Endothelial cell of umbilical vein (primary cell): ENCODE data around the gene WNK4.

ENCODE experiments used
- EZH2 ChIP-seq: IDR thresholded peaks from 2 replicates; pipeline ENCODE4 v1.6.1; 2012; ENCODE audit warnings: borderline replicate concordance, low read depth, mild to moderate bottlenecking, moderate library complexity, low read length, inconsistent platforms; ENCODE audit not compliant: severe bottlenecking
- FOS ChIP-seq: IDR thresholded peaks from 2 replicates; pipeline ENCODE4 v1.6.1; 2011; ENCODE audit warnings: mild to moderate bottlenecking, low read length, moderate library complexity, borderline replicate concordance; ENCODE audit not compliant: insufficient read depth
- GATA2 ChIP-seq: IDR thresholded peaks from 2 replicates; pipeline ENCODE4 v1.7.0; 2011; ENCODE audit warnings: low read depth, mild to moderate bottlenecking, moderate library complexity, mixed read lengths, low read length; ENCODE audit not compliant: insufficient read length, insufficient read depth
- JUN ChIP-seq: IDR thresholded peaks from 2 replicates; pipeline ENCODE4 v1.6.1; 2011; ENCODE audit warnings: borderline replicate concordance, low read depth; ENCODE audit not compliant: insufficient read length, insufficient read depth
- MAX ChIP-seq: IDR thresholded peaks from 2 replicates; pipeline ENCODE4 v1.6.1; 2011; ENCODE audit not compliant: insufficient read depth, insufficient read length
- MYC ChIP-seq: IDR thresholded peaks from one replicate; pipeline ENCODE4 v1.6.1; 2011; ENCODE audit warnings: mild to moderate bottlenecking, low read depth, low read length
- POLR2A ChIP-seq: IDR thresholded peaks from 2 replicates; pipeline ENCODE4 v1.6.1; 2012; ENCODE audit warnings: low read depth, mild to moderate bottlenecking, control low read depth, low read length
- POLR2AphosphoS5 ChIP-seq: IDR thresholded peaks from 2 replicates; pipeline ENCODE4 v1.6.1; 2012; ENCODE audit warnings: low read depth, mild to moderate bottlenecking, control low read depth, low read length, moderate library complexity; ENCODE audit not compliant: insufficient read depth
- TF ChIP-seq, protein P1 (sequence below), 2 donors: IDR thresholded peaks; 1 replicate in 1 of 2; 2 replicates in 1 of 2; pipeline ENCODE4 v1.5.1; 2011; ENCODE audit warnings: low read length in 2 of 2, mild to moderate bottlenecking in 2 of 2, moderate library complexity in 2 of 2, control low read depth in 1 of 2, inconsistent platforms in 1 of 2, low read depth in 1 of 2; ENCODE audit not compliant: insufficient read depth in 1 of 2; ENCODE audit errors: extremely low read depth in 1 of 2

- TF ChIP-seq, protein P1, sequence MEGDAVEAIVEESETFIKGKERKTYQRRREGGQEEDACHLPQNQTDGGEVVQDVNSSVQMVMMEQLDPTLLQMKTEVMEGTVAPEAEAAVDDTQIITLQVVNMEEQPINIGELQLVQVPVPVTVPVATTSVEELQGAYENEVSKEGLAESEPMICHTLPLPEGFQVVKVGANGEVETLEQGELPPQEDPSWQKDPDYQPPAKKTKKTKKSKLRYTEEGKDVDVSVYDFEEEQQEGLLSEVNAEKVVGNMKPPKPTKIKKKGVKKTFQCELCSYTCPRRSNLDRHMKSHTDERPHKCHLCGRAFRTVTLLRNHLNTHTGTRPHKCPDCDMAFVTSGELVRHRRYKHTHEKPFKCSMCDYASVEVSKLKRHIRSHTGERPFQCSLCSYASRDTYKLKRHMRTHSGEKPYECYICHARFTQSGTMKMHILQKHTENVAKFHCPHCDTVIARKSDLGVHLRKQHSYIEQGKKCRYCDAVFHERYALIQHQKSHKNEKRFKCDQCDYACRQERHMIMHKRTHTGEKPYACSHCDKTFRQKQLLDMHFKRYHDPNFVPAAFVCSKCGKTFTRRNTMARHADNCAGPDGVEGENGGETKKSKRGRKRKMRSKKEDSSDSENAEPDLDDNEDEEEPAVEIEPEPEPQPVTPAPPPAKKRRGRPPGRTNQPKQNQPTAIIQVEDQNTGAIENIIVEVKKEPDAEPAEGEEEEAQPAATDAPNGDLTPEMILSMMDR (IDR thresholded peaks at IDR 0.05; ENCODE audit: extremely low read depth in 1 of 2, insufficient read depth in 1 of 2, low read depth in 1 of 2, low read length in 2 of 2) = no peak
- TF ChIP-seq POLR2AphosphoS5 (no peak), POLR2A (no peak), FOS (no peak), MYC (no peak), GATA2 (no peak), MAX (no peak), EZH2 (no peak), JUN (no peak)
These were observed 50.6 kb downstream of the WNK4 start for GRCh38 chr17:42830971-42831370.
